ENCODE data around the gene RPEL1. TPM values are rescaled to one million over a fixed set of nuclear protein-coding genes. Genes with fewer than 3 reads are reported as not detected.
"Not testable (repeated sequence)": the region's sequence is repeated elsewhere in the genome, so short reads cannot be mapped to it uniquely, and the experiment has no call there.

RPEL1 gene
- total RNA-seq, 2 experiments from 2014 or later, result 0.10 TPM; not detected in 1

- H3K27me3 Mint-ChIP-seq; H3K27ac Mint-ChIP-seq; CTCF ChIA-PET; intact Hi-C loops (cut with micrococcal nuclease); H3K4me3 Mint-ChIP-seq; DNase-seq; POLR2A ChIA-PET; H3K9me3 Mint-ChIP-seq; H3K4me1 Mint-ChIP-seq (ENCODE audit: low read depth); H3K36me3 Mint-ChIP-seq: not testable (repeated sequence)
Measured at GRCh38 chr10:103207643-103208042, 38.0 kb upstream of the RPEL1 start.

GRCh38 chr10:103210262-103210661 lies 35.4 kb upstream of the RPEL1 start:
- H3K4me1 Mint-ChIP-seq (ENCODE audit: low read depth); POLR2A ChIA-PET; DNase-seq; H3K27me3 Mint-ChIP-seq; H3K4me3 Mint-ChIP-seq; H3K9me3 Mint-ChIP-seq; CTCF ChIA-PET; H3K27ac Mint-ChIP-seq; intact Hi-C loops (cut with micrococcal nuclease); H3K36me3 Mint-ChIP-seq: not testable (repeated sequence)

GRCh38 chr10:103215601-103216000 lies 30.1 kb upstream of the RPEL1 start:
- Mint-ChIP-seq H3K27ac (no peak overlapping the region), H3K36me3 (peaks cover 3% of the 10 kb centered on the region), H3K4me1 (ENCODE audit: low read depth) (no peaks in the 10 kb centered on the region), H3K27me3 (peaks cover 1% of the 10 kb centered on the region), H3K9me3 (no peaks in the 10 kb centered on the region), H3K4me3 (no peak overlapping the region)
- intact Hi-C loops (cut with micrococcal nuclease), result no loop called here
- DNase-seq, result no peak
- POLR2A ChIA-PET, result no interaction called here
- CTCF ChIA-PET, result interaction anchor here (0.6 kb wide), 1 partner anchor 29 kb away, joined by 3 read pairs; no protein-coding TSS in a partner anchor

GRCh38 chr10:103216362-103216761 lies 29.3 kb upstream of the RPEL1 start:
- H3K27me3 Mint-ChIP-seq; H3K4me3 Mint-ChIP-seq; H3K36me3 Mint-ChIP-seq; H3K9me3 Mint-ChIP-seq; DNase-seq; CTCF ChIA-PET; H3K4me1 Mint-ChIP-seq (ENCODE audit: low read depth); H3K27ac Mint-ChIP-seq; intact Hi-C loops (cut with micrococcal nuclease); POLR2A ChIA-PET: not testable (repeated sequence)

GRCh38 chr10:103224133-103224532 lies 21.6 kb upstream of the RPEL1 start:
- Mint-ChIP-seq H3K4me3 (no peak overlapping the region), H3K27me3 (no peaks in the 10 kb centered on the region), H3K9me3 (peaks cover 21% of the 10 kb centered on the region), H3K4me1 (ENCODE audit: low read depth) (no peaks in the 10 kb centered on the region), H3K36me3 (peaks cover 7% of the 10 kb centered on the region), H3K27ac (no peak overlapping the region)
- intact Hi-C loops (cut with micrococcal nuclease), result no loop called here
- POLR2A ChIA-PET, result no interaction called here
- no peak for DNase-seq
- CTCF ChIA-PET, result no interaction called here

- H3K9me3 Mint-ChIP-seq, result peaks cover 21% of the 10 kb centered on the region
- H3K4me1 Mint-ChIP-seq (ENCODE audit: low read depth); H3K27me3 Mint-ChIP-seq; CTCF ChIA-PET; H3K36me3 Mint-ChIP-seq; H3K27ac Mint-ChIP-seq; POLR2A ChIA-PET; DNase-seq; H3K4me3 Mint-ChIP-seq; intact Hi-C loops (cut with micrococcal nuclease): not testable (repeated sequence)
Measured at GRCh38 chr10:103224721-103225120, 21.0 kb upstream of the RPEL1 start.

- Mint-ChIP-seq H3K27me3 (no peaks in the 10 kb centered on the region), H3K36me3 (peaks cover 7% of the 10 kb centered on the region), H3K27ac (no peak overlapping the region), H3K4me1 (ENCODE audit: low read depth) (no peaks in the 10 kb centered on the region), H3K9me3 (peaks cover 21% of the 10 kb centered on the region), H3K4me3 (no peak overlapping the region)
- intact Hi-C loops (cut with micrococcal nuclease), result no loop called here
- ChIA-PET POLR2A (no interaction called here), CTCF (interaction anchor here (1.0 kb wide), 1 partner anchor 19 kb away, joined by 4 read pairs; no protein-coding TSS in a partner anchor)
- no peak for DNase-seq
Measured at GRCh38 chr10:103225939-103226338, 19.7 kb upstream of the RPEL1 start.

GRCh38 chr10:103227416-103227815 lies 18.3 kb upstream of the RPEL1 start:
- Mint-ChIP-seq H3K27me3 (no peaks in the 10 kb centered on the region), H3K9me3 (peaks cover 18% of the 10 kb centered on the region), H3K4me1 (ENCODE audit: low read depth) (no peaks in the 10 kb centered on the region), H3K4me3 (no peak overlapping the region), H3K36me3 (peaks cover 7% of the 10 kb centered on the region), H3K27ac (no peak overlapping the region)
- intact Hi-C loops (cut with micrococcal nuclease), result no loop called here
- DNase-seq, result no peak
- ChIA-PET POLR2A (interaction anchor here (0.6 kb wide), 1 partner anchor 894 kb away, joined by 4 read pairs; no protein-coding TSS in a partner anchor), CTCF (interaction anchor here (0.9 kb wide), 1 partner anchor 17 kb away, joined by 4 read pairs; no protein-coding TSS in a partner anchor)

- H3K4me3 Mint-ChIP-seq, result no peak overlapping the region
- no peak overlapping the region for H3K27ac Mint-ChIP-seq
- no peaks in the 10 kb centered on the region for H3K27me3 Mint-ChIP-seq
- DNase-seq, result no peak
- H3K4me1 Mint-ChIP-seq (ENCODE audit: low read depth), result no peaks in the 10 kb centered on the region
- H3K36me3 Mint-ChIP-seq, result no peaks in the 10 kb centered on the region
- H3K9me3 Mint-ChIP-seq, result no peaks in the 10 kb centered on the region
- ChIA-PET CTCF (interaction anchor here (0.9 to 2.9 kb wide), 3 partner anchors 13 to 329 kb away, joined by 3 to 15 read pairs (median 4); no protein-coding TSS in a partner anchor), POLR2A (no interaction called here)
- intact Hi-C loops (cut with micrococcal nuclease), result no loop called here
Measured at GRCh38 chr10:103231047-103231551, 14.6 kb upstream of the RPEL1 start.

- no peaks in the 10 kb centered on the region for H3K9me3 Mint-ChIP-seq
- no peaks in the 10 kb centered on the region for H3K36me3 Mint-ChIP-seq
- DNase-seq, result no peak
- intact Hi-C loops (cut with micrococcal nuclease), result no loop called here
- no peak overlapping the region for H3K4me3 Mint-ChIP-seq
- ChIA-PET POLR2A (no interaction called here), CTCF (interaction anchor here (1.0 to 2.9 kb wide), 2 partner anchors 12 to 18 kb away, joined by 3 to 15 read pairs; no protein-coding TSS in a partner anchor)
- no peak overlapping the region for H3K27ac Mint-ChIP-seq
- no peaks in the 10 kb centered on the region for H3K4me1 Mint-ChIP-seq (ENCODE audit: low read depth)
- no peaks in the 10 kb centered on the region for H3K27me3 Mint-ChIP-seq
Measured at GRCh38 chr10:103232131-103232673, 13.5 kb upstream of the RPEL1 start.

- H3K27ac Mint-ChIP-seq, result no peak overlapping the region
- no peak overlapping the region for H3K4me3 Mint-ChIP-seq
- H3K9me3 Mint-ChIP-seq, result no peaks in the 10 kb centered on the region
- H3K27me3 Mint-ChIP-seq, result no peaks in the 10 kb centered on the region
- H3K4me1 Mint-ChIP-seq (ENCODE audit: low read depth), result no peaks in the 10 kb centered on the region
- ChIA-PET CTCF (interaction anchor here (2.9 kb wide), 1 partner anchor 11 kb away, joined by 15 read pairs; no protein-coding TSS in a partner anchor), POLR2A (no interaction called here)
- no peaks in the 10 kb centered on the region for H3K36me3 Mint-ChIP-seq
- no peak for DNase-seq
- intact Hi-C loops (cut with micrococcal nuclease), result no loop called here
Measured at GRCh38 chr10:103232772-103233488, 12.8 kb upstream of the RPEL1 start.

GRCh38 chr10:103235775-103236174 lies 9.9 kb upstream of the RPEL1 start:
- ChIA-PET POLR2A (no interaction called here), CTCF (interaction anchor here (2.4 kb wide), 1 partner anchor 9 kb away, joined by 9 read pairs; no protein-coding TSS in a partner anchor)
- Mint-ChIP-seq H3K9me3 (no peaks in the 10 kb centered on the region), H3K36me3 (no peaks in the 10 kb centered on the region), H3K27me3 (no peaks in the 10 kb centered on the region), H3K4me1 (ENCODE audit: low read depth) (peaks cover 6% of the 10 kb centered on the region), H3K4me3 (no peak overlapping the region), H3K27ac (no peak overlapping the region)
- no peak for DNase-seq
- intact Hi-C loops (cut with micrococcal nuclease), result no loop called here
